Measurements from ENCODE around the gene MEAF6. TPM values are rescaled to one million over a fixed set of nuclear protein-coding genes. Genes with fewer than 3 reads are reported as not detected.

MEAF6 gene
- total RNA-seq, 4 donors from 2014 or later = 39.1 to 186 (median 69.1) TPM

DNA sequence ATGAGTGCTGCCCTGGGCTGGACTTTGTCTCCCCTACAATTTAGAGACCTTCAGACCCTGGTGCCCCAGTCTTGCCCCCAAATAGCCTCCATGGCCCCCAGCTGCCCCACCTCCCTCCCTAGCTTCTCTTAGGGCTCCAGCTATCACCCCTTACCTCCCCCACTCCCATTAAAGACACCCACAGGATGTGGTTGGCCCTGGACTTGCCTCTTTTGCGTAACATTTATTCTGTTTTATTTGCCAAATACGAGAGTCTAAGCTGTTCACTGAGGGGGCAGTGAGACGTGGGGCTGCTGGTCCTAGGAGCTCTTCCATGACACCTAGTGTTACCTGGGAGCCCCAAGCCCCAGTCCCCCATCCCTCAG lies 35.7 kb downstream of the MEAF6 start:
- no peaks in the 10 kb centered on the region for H3K9me3 ChIP-seq
- no peak for DNase-seq
- no peaks in the 10 kb centered on the region for H3K27me3 ChIP-seq
- no peaks in the 10 kb centered on the region for H3K36me3 ChIP-seq
- intact Hi-C loops (cut with DNase I; ENCODE audit: low total_unique reads) = no loop called here
- peaks cover 14 to 39% of the 10 kb centered on the region in 2 donors for H3K4me1 ChIP-seq
- peak overlapping the region in 1 of 2 donors; percentile 29 for H3K4me3 ChIP-seq
- peak overlapping the region; percentile 85 to 94 for H3K27ac ChIP-seq
- no peak for TF ChIP-seq POLR2A (IDR thresholded peaks at IDR 0.05)

- Histone ChIP-seq H3K27ac (peak overlapping the region; percentile 85 to 94), H3K4me1 (peaks cover 14 to 43% of the 10 kb centered on the region in 2 donors), H3K4me3 (no peak overlapping the region), H3K27me3 (no peaks in the 10 kb centered on the region), H3K36me3 (no peaks in the 10 kb centered on the region), H3K9me3 (no peaks in the 10 kb centered on the region)
- DNase-seq = no peak
- intact Hi-C loops (cut with DNase I; ENCODE audit: low total_unique reads) = no loop called here
- TF ChIP-seq CTCF (IDR thresholded peaks at IDR 0.05) (no peak), POLR2A (IDR thresholded peaks at IDR 0.05) (no peak)
Measured at GRCh38 chr1:37478451-37478881, 36.1 kb downstream of the MEAF6 start.

GRCh38 chr1:37477946-37478345 lies 36.6 kb downstream of the MEAF6 start:
- Histone ChIP-seq H3K36me3 (no peaks in the 10 kb centered on the region), H3K4me1 (peaks cover 14 to 43% of the 10 kb centered on the region in 2 donors)
- intact Hi-C loops (cut with DNase I; ENCODE audit: low total_unique reads) = no loop called here

GRCh38 chr1:37477198-37477931 lies 37.2 kb downstream of the MEAF6 start:
- intact Hi-C loops (cut with DNase I; ENCODE audit: low total_unique reads) = no loop called here
- DNase-seq = no peak
- no peaks in the 10 kb centered on the region for H3K9me3 ChIP-seq
- H3K36me3 ChIP-seq = no peaks in the 10 kb centered on the region
- H3K27ac ChIP-seq = peak overlapping the region; percentile 85 to 94
- no peaks in the 10 kb centered on the region for H3K27me3 ChIP-seq
- H3K4me1 ChIP-seq = peaks cover 14 to 43% of the 10 kb centered on the region in 2 donors
- H3K4me3 ChIP-seq = peak overlapping the region; percentile 9 to 92
- TF ChIP-seq POLR2A (IDR thresholded peaks at IDR 0.05) (no peak), CTCF (IDR thresholded peaks at IDR 0.05) (no peak)

More at GRCh38 chr1:37477946-37478345, 36.6 kb downstream of the MEAF6 start:
- peak overlapping the region; percentile 85 to 94 for H3K27ac ChIP-seq
- no peak overlapping the region for H3K4me3 ChIP-seq
- no peak for TF ChIP-seq POLR2A (IDR thresholded peaks at IDR 0.05)
- TF ChIP-seq CTCF (IDR thresholded peaks at IDR 0.05) = no peak
- DNase-seq = no peak
- no peaks in the 10 kb centered on the region for H3K9me3 ChIP-seq
- no peaks in the 10 kb centered on the region for H3K27me3 ChIP-seq

- intact Hi-C loops (cut with DNase I; ENCODE audit: low total_unique reads) = no loop called here
- no peaks in the 10 kb centered on the region for H3K36me3 ChIP-seq
- no peaks in the 10 kb centered on the region for H3K9me3 ChIP-seq
- peak overlapping the region; percentile 85 to 94 for H3K27ac ChIP-seq
- H3K27me3 ChIP-seq = no peaks in the 10 kb centered on the region
- H3K4me3 ChIP-seq = peak overlapping the region; percentile 9 to 92
- peaks cover 14 to 50% of the 10 kb centered on the region in 2 donors for H3K4me1 ChIP-seq
- TF ChIP-seq CTCF (IDR thresholded peaks at IDR 0.05) = no peak
- no peak for TF ChIP-seq POLR2A (IDR thresholded peaks at IDR 0.05)
- peak; percentile 78 to 80 for DNase-seq
Measured at GRCh38 chr1:37476460-37477197, 37.9 kb downstream of the MEAF6 start.
